Upper lobe of left lung (tissue), 4 donors: ENCODE measurements around the gene KRTDAP.

Source experiments
- CTCF ChIP-seq, 6 experiments: fragments of 450-650 bp in 4 of 6; fragments of 200-600 bp in 2 of 6; sonication (generic) in 2 of 6; IDR thresholded peaks; one replicate each; pipeline ENCODE4 v1.5.1; 2016 to 2019; ENCODE audit warnings: antibody characterized with exemption in 6 of 6
- EP300 ChIP-seq, 4 donors: sonication (generic); formaldehyde crosslinking; IDR thresholded peaks; one replicate each; pipeline ENCODE4 v1.5.1; 2017; ENCODE audit warnings: antibody characterized with exemption in 4 of 4, control low read depth in 2 of 4
- POLR2A ChIP-seq, 4 donors: fragments of 450-650 bp; IDR thresholded peaks; one replicate each; pipeline ENCODE4 v1.5.1; 2016 to 2017; ENCODE audit warnings: antibody characterized with exemption in 4 of 4, mild to moderate bottlenecking in 2 of 4
- POLR2AphosphoS5 ChIP-seq, 2 donors: sonication (generic); formaldehyde crosslinking; IDR thresholded peaks; one replicate each; pipeline ENCODE4 v1.5.1; 2017; ENCODE audit warnings: antibody characterized with exemption in 2 of 2

- TF ChIP-seq CTCF (IDR thresholded peaks at IDR 0.05) (no peak), POLR2A (IDR thresholded peaks at IDR 0.05) (no peak), EP300 (IDR thresholded peaks at IDR 0.05) (no peak), POLR2AphosphoS5 (IDR thresholded peaks at IDR 0.05) (no peak)
Observed at GRCh38 chr19:35478794-35479677, 11.2 kb downstream of the KRTDAP start.
